Neural cell (in vitro differentiated cells): ENCODE data around the gene SKA2.

ENCODE experiments used
- POLR2AphosphoS5 ChIP-seq: IDR thresholded peaks from 2 replicates; pipeline ENCODE4 v1.6.1; 2012
- TF ChIP-seq, protein P1 (sequence below): fragments of 450-650 bp; IDR thresholded peaks from 2 replicates; pipeline ENCODE4 v1.5.1; 2014; ENCODE audit warnings: antibody characterized with exemption, mild to moderate bottlenecking, moderate library complexity; ENCODE audit not compliant: poor library complexity, severe bottlenecking

DNA sequence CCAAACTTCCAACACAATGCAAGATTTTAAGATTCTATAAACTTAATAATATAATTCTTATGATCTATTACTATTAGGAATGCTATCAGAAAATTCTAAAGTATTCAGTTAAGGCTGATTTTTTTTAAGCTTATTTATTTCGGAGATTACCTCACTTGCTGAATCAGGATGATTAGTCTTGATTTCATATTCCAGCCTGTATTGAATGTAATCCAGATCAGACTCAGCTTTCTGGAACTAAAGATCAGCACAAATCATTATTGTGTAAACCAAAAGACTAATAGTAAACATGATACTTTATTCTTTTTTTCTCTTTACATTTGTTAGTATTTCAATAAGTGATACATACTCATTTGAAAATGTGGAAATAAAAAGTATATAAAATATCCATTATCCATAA, 23.9 kb downstream of the SKA2 start:
- TF ChIP-seq, protein P1, sequence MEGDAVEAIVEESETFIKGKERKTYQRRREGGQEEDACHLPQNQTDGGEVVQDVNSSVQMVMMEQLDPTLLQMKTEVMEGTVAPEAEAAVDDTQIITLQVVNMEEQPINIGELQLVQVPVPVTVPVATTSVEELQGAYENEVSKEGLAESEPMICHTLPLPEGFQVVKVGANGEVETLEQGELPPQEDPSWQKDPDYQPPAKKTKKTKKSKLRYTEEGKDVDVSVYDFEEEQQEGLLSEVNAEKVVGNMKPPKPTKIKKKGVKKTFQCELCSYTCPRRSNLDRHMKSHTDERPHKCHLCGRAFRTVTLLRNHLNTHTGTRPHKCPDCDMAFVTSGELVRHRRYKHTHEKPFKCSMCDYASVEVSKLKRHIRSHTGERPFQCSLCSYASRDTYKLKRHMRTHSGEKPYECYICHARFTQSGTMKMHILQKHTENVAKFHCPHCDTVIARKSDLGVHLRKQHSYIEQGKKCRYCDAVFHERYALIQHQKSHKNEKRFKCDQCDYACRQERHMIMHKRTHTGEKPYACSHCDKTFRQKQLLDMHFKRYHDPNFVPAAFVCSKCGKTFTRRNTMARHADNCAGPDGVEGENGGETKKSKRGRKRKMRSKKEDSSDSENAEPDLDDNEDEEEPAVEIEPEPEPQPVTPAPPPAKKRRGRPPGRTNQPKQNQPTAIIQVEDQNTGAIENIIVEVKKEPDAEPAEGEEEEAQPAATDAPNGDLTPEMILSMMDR, result no peak
- no peak for TF ChIP-seq POLR2AphosphoS5
